HEK293 (cell line): ENCODE data around the gene TANGO6.

Source experiments
- CTCF ChIA-PET: fragments of 350-600 bp; formaldehyde crosslinking; extraction: SDS; loops from one replicate; lab custom pipeline; 2021; ENCODE audit warnings: antibody characterized with exemption; lab: Yijun Ruan, JAX
- POLR2A ChIA-PET: fragments of 300-600 bp; formaldehyde crosslinking; extraction: SDS; loops from one replicate; lab custom pipeline; 2020; ENCODE audit warnings: antibody characterized with exemption, inconsistent platforms; lab: Yijun Ruan, JAX
- H3K27ac ChIP-seq: fragments of 200-500 bp; sonication (Bioruptor generic); 2 replicates; pipeline ENCODE4 v1.5.1; 2014; ENCODE audit warnings: low read depth, low read length, control low read depth, inconsistent platforms; ENCODE audit errors: extremely low read depth
- H3K36me3 ChIP-seq, 2 experiments: fragments of 200-500 bp in 1 of 2; sonication (Bioruptor generic) in 1 of 2; 1 replicate in 1 of 2; 2 replicates in 1 of 2; pipeline ENCODE4 v1.5.1; 2014 to 2017; ENCODE audit warnings: inconsistent platforms in 2 of 2, low read length in 2 of 2; ENCODE audit not compliant: control insufficient read depth in 2 of 2, insufficient read depth in 1 of 2
- H3K4me1 ChIP-seq: fragments of 200-500 bp; sonication (Bioruptor generic); 2 replicates; pipeline ENCODE4 v1.5.1; 2014; ENCODE audit warnings: mild to moderate bottlenecking, low read length, inconsistent platforms; ENCODE audit not compliant: control insufficient read depth, insufficient read depth
- H3K4me3 ChIP-seq: 2 replicates; pipeline ENCODE4 v1.5.1; 2011; ENCODE audit warnings: low read depth, mild to moderate bottlenecking, control low read depth, low read length, moderate library complexity
- H3K9me3 ChIP-seq: fragments of 200-500 bp; sonication (Bioruptor generic); 2 replicates; pipeline ENCODE4 v1.5.1; 2014; ENCODE audit warnings: low read depth, low read length, inconsistent platforms; ENCODE audit not compliant: control insufficient read depth, insufficient read depth
- HIC1 ChIP-seq: fragments of 450-650 bp; formaldehyde crosslinking; IDR thresholded peaks from 2 replicates; pipeline ENCODE4 v1.5.1; 2016; ENCODE audit warnings: missing biosample characterization, missing genetic modification characterization
- IKZF3 ChIP-seq: fragments of 450-650 bp; IDR thresholded peaks from 2 replicates; pipeline ENCODE4 v1.5.0; 2018; ENCODE audit warnings: missing biosample characterization, mild to moderate bottlenecking, missing genetic modification characterization, moderate library complexity
- KLF16 ChIP-seq: fragments of 450-650 bp; formaldehyde crosslinking; IDR thresholded peaks from 2 replicates; pipeline ENCODE4 v1.5.1; 2017; ENCODE audit warnings: missing biosample characterization, missing genetic modification characterization
- MZF1 ChIP-seq: fragments of 450-650 bp; formaldehyde crosslinking; IDR thresholded peaks from 2 replicates; pipeline ENCODE4 v1.5.1; 2017; ENCODE audit warnings: missing biosample characterization, missing genetic modification characterization, borderline replicate concordance
- PBX3 ChIP-seq: sonication (generic); formaldehyde crosslinking; IDR thresholded peaks from 2 replicates; pipeline ENCODE4 v1.8.1; 2022; ENCODE audit warnings: mild to moderate bottlenecking, moderate library complexity, missing genetic modification reagents
- PRDM10 ChIP-seq: fragments of 450-650 bp; formaldehyde crosslinking; IDR thresholded peaks from 2 replicates; pipeline ENCODE4 v1.5.1; 2016; ENCODE audit warnings: missing biosample characterization, missing genetic modification characterization
- SETDB1 ChIP-seq: IDR thresholded peaks from one replicate; pipeline ENCODE4 v1.6.1; 2017; ENCODE audit warnings: mild to moderate bottlenecking, low read length, moderate library complexity, mixed read lengths; ENCODE audit not compliant: insufficient read length
- WT1 ChIP-seq: fragments of 450-650 bp; formaldehyde crosslinking; IDR thresholded peaks from 2 replicates; pipeline ENCODE4 v1.5.1; 2016; ENCODE audit warnings: missing biosample characterization, missing genetic modification characterization
- YY1 ChIP-seq: fragments of 450-650 bp; formaldehyde crosslinking; IDR thresholded peaks from 2 replicates; pipeline ENCODE4 v1.5.1; 2018; ENCODE audit warnings: missing biosample characterization, missing genetic modification characterization
- YY2 ChIP-seq: fragments of 450-650 bp; formaldehyde crosslinking; IDR thresholded peaks from 2 replicates; pipeline ENCODE4 v1.5.1; 2016; ENCODE audit warnings: missing biosample characterization, missing genetic modification characterization
- ZBTB20 ChIP-seq: fragments of 450-650 bp; formaldehyde crosslinking; IDR thresholded peaks from 2 replicates; pipeline ENCODE4 v1.5.1; 2016; ENCODE audit warnings: missing biosample characterization, missing genetic modification characterization
- ZNF2 ChIP-seq: fragments of 450-650 bp; formaldehyde crosslinking; IDR thresholded peaks from 2 replicates; pipeline ENCODE4 v1.5.1; 2016; ENCODE audit warnings: missing biosample characterization, missing genetic modification characterization
- ZNF266 ChIP-seq: fragments of 450-650 bp; formaldehyde crosslinking; IDR thresholded peaks from 2 replicates; pipeline ENCODE4 v1.5.1; 2016; ENCODE audit warnings: missing biosample characterization, missing genetic modification characterization, low read depth
- ZNF391 ChIP-seq: fragments of 450-650 bp; formaldehyde crosslinking; IDR thresholded peaks from 2 replicates; pipeline ENCODE4 v1.5.1; 2016; ENCODE audit warnings: low read depth, missing biosample characterization, missing genetic modification characterization, borderline replicate concordance
- ZNF510 ChIP-seq: fragments of 450-650 bp; formaldehyde crosslinking; IDR thresholded peaks from 2 replicates; pipeline ENCODE4 v1.5.1; 2018; ENCODE audit warnings: mild to moderate bottlenecking, missing genetic modification characterization, missing biosample characterization; ENCODE audit not compliant: insufficient replicate concordance
- ZNF561 ChIP-seq: fragments of 450-650 bp; IDR thresholded peaks from 2 replicates; pipeline ENCODE4 v1.5.1; 2018; ENCODE audit warnings: missing biosample characterization, missing genetic modification characterization, borderline replicate concordance
- ZNF585B ChIP-seq: fragments of 450-650 bp; formaldehyde crosslinking; IDR thresholded peaks from 2 replicates; pipeline ENCODE4 v1.5.1; 2016; ENCODE audit warnings: missing biosample characterization, missing genetic modification characterization
- ZNF629 ChIP-seq: fragments of 450-650 bp; formaldehyde crosslinking; IDR thresholded peaks from 2 replicates; pipeline ENCODE4 v1.5.1; 2017; ENCODE audit warnings: missing biosample characterization, missing genetic modification characterization
- ZNF777 ChIP-seq: fragments of 450-650 bp; formaldehyde crosslinking; IDR thresholded peaks from 2 replicates; pipeline ENCODE4 v1.5.1; 2017; ENCODE audit warnings: missing biosample characterization, missing genetic modification characterization, borderline replicate concordance

TANGO6 gene

GRCh38 chr16:69040144-69040909 lies 197.0 kb downstream of the TANGO6 start:
- CTCF ChIA-PET: no interaction called here
- H3K9me3 ChIP-seq: no peaks in the 10 kb centered on the region
- H3K36me3 ChIP-seq: peaks cover 0 to 11% of the 10 kb centered on the region in 2 experiments; a peak in 1 of 3 replicates
- no peak overlapping the region for H3K4me3 ChIP-seq
- TF ChIP-seq PRDM10 (tag by site-specific recombination): no peak
- TF ChIP-seq, all 188 proteins: peak for 0
- H3K4me1 ChIP-seq: no peaks in the 10 kb centered on the region
- POLR2A ChIA-PET: no interaction called here
- no peak overlapping the region for H3K27ac ChIP-seq

GRCh38 chr16:69048328-69049120 lies 205.2 kb downstream of the TANGO6 start:
- POLR2A ChIA-PET: no interaction called here
- Histone ChIP-seq H3K9me3 (no peaks in the 10 kb centered on the region), H3K27ac (no peak overlapping the region), H3K4me3 (no peak overlapping the region), H3K4me1 (no peaks in the 10 kb centered on the region), H3K36me3 (no peaks in the 10 kb centered on the region)
- CTCF ChIA-PET: interaction anchor here (0.6 kb wide), 2 partner anchors 145 to 146 kb away, joined by 3 read pairs; no protein-coding TSS in a partner anchor
- TF ChIP-seq ZNF629: no peak
- no peak for TF ChIP-seq ZNF510 (tag by site-specific recombination)
- no peak for TF ChIP-seq YY2 (tag by site-specific recombination)
- no peak for TF ChIP-seq ZNF391 (tag by site-specific recombination)
- TF ChIP-seq PBX3 (CRISPR knock-in tag): no peak

GRCh38 chr16:69049146-69049545 lies 205.8 kb downstream of the TANGO6 start:
- H3K27ac ChIP-seq: no peak overlapping the region
- no peak overlapping the region for H3K4me3 ChIP-seq
- ChIA-PET POLR2A (no interaction called here), CTCF (no interaction called here)
- no peak for TF ChIP-seq PBX3 (CRISPR knock-in tag)
- TF ChIP-seq ZNF561 (tag by site-specific recombination): no peak
- no peak for TF ChIP-seq MZF1 (tag by site-specific recombination)
- TF ChIP-seq IKZF3: no peak
- no peak for TF ChIP-seq ZNF777 (tag by site-specific recombination)
- no peak for TF ChIP-seq ZNF585B (tag by site-specific recombination)
- no peak for TF ChIP-seq ZNF2 (tag by site-specific recombination)
- no peak for TF ChIP-seq WT1 (tag by site-specific recombination)
- no peak for TF ChIP-seq YY2 (tag by site-specific recombination)
- no peak for TF ChIP-seq HIC1
- no peak for TF ChIP-seq KLF16 (tag by site-specific recombination)
- TF ChIP-seq YY1 (tag by site-specific recombination): no peak
- TF ChIP-seq SETDB1: no peak
- TF ChIP-seq ZBTB20 (tag by site-specific recombination): no peak
- no peak for TF ChIP-seq ZNF266
- no peaks in the 10 kb centered on the region for H3K36me3 ChIP-seq
- no peaks in the 10 kb centered on the region for H3K9me3 ChIP-seq
- H3K4me1 ChIP-seq: no peaks in the 10 kb centered on the region
